ENCODE measurements around the gene CDC42EP3.

CDC42EP3 gene

GRCh38 chr2:37618326-37618725, 53.1 kb downstream of the CDC42EP3 start:
- no peak for DNase-seq (ENCODE audit: low spot score)

DNA sequence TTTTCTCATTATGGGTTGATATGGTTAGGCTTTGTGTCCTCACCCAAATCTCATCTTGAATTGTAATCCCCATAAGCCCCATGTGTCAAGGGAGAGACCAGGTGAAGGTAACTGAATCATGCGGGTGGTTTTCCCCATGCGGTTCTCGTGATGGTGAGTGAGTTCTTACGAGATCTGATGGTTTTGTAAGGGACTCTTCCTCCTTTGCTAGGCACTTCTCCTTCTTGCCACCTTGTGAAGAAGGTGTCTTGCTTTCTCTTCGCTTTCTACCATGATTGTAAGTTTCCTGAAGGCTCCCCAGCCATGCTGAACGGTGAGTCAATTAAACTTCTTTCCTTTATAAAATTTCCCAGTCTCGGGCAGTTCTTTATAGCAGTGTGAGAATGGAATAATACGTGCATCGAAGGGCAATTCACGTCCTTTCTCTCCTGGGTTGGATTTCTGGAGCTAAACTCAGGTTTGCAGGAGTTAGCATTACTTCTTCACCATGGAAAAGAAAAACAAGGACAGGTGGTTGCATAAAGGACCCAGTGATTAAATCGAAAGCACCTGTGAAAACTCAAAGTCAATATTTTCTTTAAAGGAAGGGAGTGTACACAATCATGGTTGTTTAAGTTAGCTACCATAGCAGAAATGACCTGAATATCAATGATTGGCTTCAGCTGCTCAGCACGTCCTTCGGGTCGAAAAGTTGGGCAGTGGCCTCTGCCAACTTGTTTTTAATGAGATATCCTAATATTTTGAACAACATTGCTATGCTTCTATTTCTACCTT, 54.1 kb downstream of the CDC42EP3 start:
- no peak for DNase-seq (ENCODE audit: low spot score)

DNA sequence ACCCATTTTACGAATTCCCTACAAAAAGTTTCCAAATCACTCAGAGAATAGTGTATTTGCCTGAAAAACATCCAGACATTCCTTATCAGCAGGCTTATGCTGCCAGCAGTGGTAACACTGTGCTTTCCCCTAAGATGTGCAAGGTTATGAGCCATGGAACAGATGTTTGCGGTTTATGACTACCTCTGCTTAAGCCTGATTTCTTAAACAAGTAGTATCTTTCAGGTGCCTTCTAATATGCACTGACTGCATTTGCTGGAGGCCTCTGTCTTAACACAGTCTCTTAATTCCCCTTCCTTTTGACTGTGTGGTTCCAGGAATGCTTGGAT, 54.8 kb downstream of the CDC42EP3 start:
- DNase-seq (ENCODE audit: low spot score) = no peak

DNA sequence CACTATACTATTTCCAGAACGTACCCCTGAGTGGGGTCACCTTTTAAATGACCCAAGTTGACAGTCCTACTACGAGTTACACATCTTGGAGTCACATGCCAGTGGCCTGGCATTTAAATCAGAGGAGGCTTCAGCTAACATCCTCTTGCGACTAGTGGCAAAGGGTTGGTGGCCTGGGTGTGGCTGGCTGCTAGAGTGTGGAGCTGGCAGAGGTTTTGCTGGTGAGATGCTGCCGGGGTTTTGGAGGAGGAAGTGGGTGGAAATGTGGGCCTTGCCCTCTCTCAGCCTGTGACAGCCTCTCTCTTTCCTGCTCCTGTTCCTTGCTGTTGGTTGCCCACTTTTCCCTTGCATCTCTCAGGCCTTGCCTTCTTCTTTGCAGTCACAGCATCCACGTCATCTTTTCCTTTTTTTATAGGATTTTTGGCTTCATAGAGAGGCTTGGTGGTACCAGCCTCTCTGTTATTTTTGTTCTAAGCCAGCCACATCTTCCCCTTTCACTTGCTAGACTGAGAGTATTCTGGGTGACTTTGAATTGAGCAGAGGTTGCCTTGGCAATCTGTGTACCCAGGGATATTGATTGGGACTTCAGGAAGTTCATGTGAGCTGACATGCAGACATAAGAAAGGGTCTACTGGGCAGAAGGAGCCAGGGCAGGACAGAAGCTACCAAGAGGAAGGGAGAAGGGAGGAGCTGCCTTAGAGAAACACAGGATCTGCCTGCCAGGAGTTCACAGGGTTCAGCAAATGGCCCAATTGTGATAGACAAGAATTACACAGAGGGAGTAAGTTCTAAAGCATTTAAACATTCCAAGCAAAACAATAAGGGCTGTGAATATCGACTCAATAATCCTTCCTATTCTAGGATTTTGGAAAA, 55.4 kb downstream of the CDC42EP3 start:
- no peak for DNase-seq (ENCODE audit: low spot score)

- DNase-seq (ENCODE audit: low spot score) = no peak
Measured at GRCh38 chr2:37614061-37614738, 57.2 kb downstream of the CDC42EP3 start.

- DNase-seq (ENCODE audit: low spot score) = no peak
Measured at GRCh38 chr2:37612382-37612781, 59.1 kb downstream of the CDC42EP3 start.

- DNase-seq (ENCODE audit: low spot score) = no peak
Measured at GRCh38 chr2:37610638-37611289, 60.7 kb downstream of the CDC42EP3 start.

- DNase-seq (ENCODE audit: low spot score) = no peak
Measured at GRCh38 chr2:37609782-37610181, 61.7 kb downstream of the CDC42EP3 start.

- no peak for DNase-seq (ENCODE audit: low spot score)
Measured at GRCh38 chr2:37604716-37605115, 66.7 kb downstream of the CDC42EP3 start.

DNA sequence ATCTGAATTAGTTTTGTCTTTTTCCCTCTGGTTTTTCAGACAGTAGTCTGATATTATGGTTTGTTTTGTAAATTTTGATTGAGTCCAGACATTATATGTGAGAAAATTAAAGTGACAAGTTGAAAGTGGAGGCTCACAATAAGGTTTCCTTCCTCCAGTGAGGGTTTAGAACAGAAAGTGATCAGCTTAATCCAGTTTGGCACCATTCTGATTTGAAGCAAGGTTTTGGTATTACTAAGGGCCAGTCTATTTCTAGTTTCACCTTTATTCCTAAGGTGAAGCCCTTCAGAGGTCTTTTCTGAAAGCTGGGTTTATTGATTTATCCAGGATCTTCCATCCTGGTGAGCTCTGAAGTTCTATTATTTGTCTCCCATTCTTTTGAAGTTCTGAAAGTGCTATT, 68.7 kb downstream of the CDC42EP3 start:
- no peak for DNase-seq (ENCODE audit: low spot score)

- no peak for DNase-seq (ENCODE audit: low spot score)
Measured at GRCh38 chr2:37602040-37602439, 69.4 kb downstream of the CDC42EP3 start.

GRCh38 chr2:37601569-37601968, 69.9 kb downstream of the CDC42EP3 start:
- no peak for DNase-seq (ENCODE audit: low spot score)

DNA sequence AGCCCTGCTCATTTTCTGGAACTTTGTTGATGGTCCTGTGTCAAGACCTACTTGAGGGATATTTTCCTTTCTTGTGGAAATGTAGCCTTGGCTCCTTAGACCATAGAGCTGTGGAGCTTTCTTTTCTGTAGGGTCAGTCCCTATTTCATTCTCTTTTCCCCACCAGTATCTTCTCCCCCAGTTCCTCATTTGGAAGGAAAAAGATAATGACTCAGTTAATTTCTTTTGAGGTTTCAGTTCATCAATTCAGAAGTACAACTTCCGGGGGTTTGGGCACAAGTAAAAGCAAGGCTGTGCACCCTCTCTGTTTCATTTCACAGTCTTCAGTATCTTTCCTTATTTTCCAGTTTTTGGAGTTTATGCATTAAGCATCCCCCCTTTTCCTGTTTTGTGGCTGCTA, 70.7 kb downstream of the CDC42EP3 start:
- no peak for DNase-seq (ENCODE audit: low spot score)

DNA sequence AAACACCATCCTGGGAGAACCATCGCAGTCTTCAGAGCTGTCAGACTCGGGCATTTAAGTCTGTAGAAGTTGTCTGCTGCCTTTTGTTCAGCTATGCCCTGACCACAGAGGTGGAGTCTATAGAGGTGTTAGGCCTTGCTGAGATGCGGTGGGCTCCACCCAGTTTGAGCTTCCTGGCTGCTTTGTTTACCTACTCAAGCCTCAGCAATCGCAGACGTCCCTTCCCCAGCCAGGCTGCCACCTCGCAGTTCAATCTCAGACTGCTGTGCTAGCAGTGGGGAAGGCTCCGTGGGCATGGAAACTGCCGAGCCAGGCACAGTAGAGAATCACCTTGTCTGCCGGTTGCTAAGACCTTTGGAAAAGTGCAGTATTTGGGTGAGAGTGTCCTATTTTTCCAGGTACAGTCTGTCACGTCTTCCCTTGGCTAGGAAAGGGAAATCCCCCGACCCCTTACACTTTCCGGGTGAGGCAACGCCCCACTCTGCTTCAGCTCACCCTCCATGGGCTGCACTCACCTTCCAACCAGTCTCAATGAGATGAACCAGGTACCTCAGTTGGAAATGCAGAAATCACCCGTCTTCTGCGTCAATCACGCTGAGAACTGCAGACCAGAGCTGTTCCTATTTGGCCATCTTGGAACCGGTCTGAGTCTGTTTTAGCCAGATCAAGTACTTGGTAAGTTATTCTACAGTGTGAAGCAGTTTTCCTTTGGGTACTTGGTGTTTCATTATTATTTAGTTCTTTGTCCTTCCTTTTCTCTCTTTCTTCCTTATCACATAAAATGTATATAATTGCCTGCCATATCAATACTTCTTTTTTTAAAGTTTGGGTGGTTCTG, 71.5 kb downstream of the CDC42EP3 start:
- no peak for DNase-seq (ENCODE audit: low spot score)

GRCh38 chr2:37593694-37594093, 77.7 kb downstream of the CDC42EP3 start:
- DNase-seq (ENCODE audit: low spot score) = no peak

DNA sequence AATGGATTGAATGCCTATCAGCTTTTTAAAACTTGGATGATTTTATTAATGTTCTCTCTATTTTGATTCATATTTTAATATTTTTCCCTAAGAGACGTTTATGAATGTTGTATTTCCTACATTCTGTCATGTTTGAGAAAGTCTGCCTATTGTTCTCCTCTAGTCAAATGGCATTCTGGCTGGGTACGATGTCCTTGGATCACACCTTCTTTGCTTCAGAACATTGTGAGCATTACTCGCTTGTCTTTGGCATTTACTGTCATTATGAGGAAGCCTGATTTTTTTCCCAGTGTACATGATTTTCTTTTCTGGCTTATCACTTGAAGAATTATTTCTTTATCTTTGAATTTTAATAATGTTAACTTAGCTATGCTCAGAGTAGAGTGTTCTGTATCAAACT, 78.4 kb downstream of the CDC42EP3 start:
- no peak for DNase-seq (ENCODE audit: low spot score)

Measured in iPS-NIHi11 (cell line).